CD4-positive, alpha-beta T cell treated with Interleukin-2 at 100 ng/mL for 4 hours (primary cell): ENCODE results near the gene APOBEC4.
"Not testable (repeated sequence)": the region's sequence is repeated elsewhere in the genome, so short reads cannot be mapped to it uniquely, and the experiment has no call there.

ENCODE experiments used
- DNase-seq: peaks from one replicate; pipeline ENCODE4 v3.0.0-alpha.2; 2020; ENCODE audit warnings: low spot score

APOBEC4 gene

GRCh38 chr1:183652547-183653461, at the start of gene APOBEC4:
Gene APOBEC4, minus strand, starts transcription at chr1:183653316. Its CDS starts 4,535 bp downstream, at chr1:183648781.
- peak; percentile 20 for DNase-seq

GRCh38 chr1:183702813-183703198, 49.7 kb upstream of the APOBEC4 start:
- no peak for DNase-seq

- no peak for DNase-seq
Measured at GRCh38 chr1:183702087-183702812, 49.1 kb upstream of the APOBEC4 start.

- no peak for DNase-seq
Measured at GRCh38 chr1:183699616-183700160, 46.6 kb upstream of the APOBEC4 start.

- DNase-seq, result no peak
Measured at GRCh38 chr1:183697814-183698590, 44.9 kb upstream of the APOBEC4 start.

GRCh38 chr1:183696981-183697380, 43.9 kb upstream of the APOBEC4 start:
- no peak for DNase-seq

GRCh38 chr1:183694755-183695154, 41.6 kb upstream of the APOBEC4 start:
- DNase-seq, result no peak

GRCh38 chr1:183694066-183694465, 41.0 kb upstream of the APOBEC4 start:
- no peak for DNase-seq

GRCh38 chr1:183693521-183693920, 40.4 kb upstream of the APOBEC4 start:
- DNase-seq, result no peak

GRCh38 chr1:183689762-183690204, 36.7 kb upstream of the APOBEC4 start:
- no peak for DNase-seq

GRCh38 chr1:183688341-183689060, 35.4 kb upstream of the APOBEC4 start:
- no peak for DNase-seq

GRCh38 chr1:183687546-183688304, 34.6 kb upstream of the APOBEC4 start:
- no peak for DNase-seq

GRCh38 chr1:183686229-183686628, 33.1 kb upstream of the APOBEC4 start:
- DNase-seq, result no peak

GRCh38 chr1:183685112-183685713, 32.1 kb upstream of the APOBEC4 start:
- peak; percentile 66 for DNase-seq

- not testable (repeated sequence) for DNase-seq
Measured at GRCh38 chr1:183679363-183679762, 26.2 kb upstream of the APOBEC4 start.

GRCh38 chr1:183678819-183679218, 25.7 kb upstream of the APOBEC4 start:
- DNase-seq, result no peak

- DNase-seq, result no peak
Measured at GRCh38 chr1:183676586-183677189, 23.6 kb upstream of the APOBEC4 start.

- DNase-seq, result no peak
Measured at GRCh38 chr1:183675883-183676585, 22.9 kb upstream of the APOBEC4 start.

GRCh38 chr1:183675381-183675780, 22.3 kb upstream of the APOBEC4 start:
- no peak for DNase-seq
